GM10266 (cell line): ENCODE measurements around the gene ACOXL.

Source experiments
- DNase-seq: peaks from one replicate; pipeline ENCODE4 v3.0.0; 2012; ENCODE audit errors: extremely low spot score
- CTCF ChIP-seq: IDR thresholded peaks from 2 replicates; pipeline ENCODE4 v1.5.1; 2012; ENCODE audit warnings: mild to moderate bottlenecking, low read depth; ENCODE audit not compliant: control insufficient read depth, insufficient read depth; ENCODE audit errors: missing control alignments

The ACOXL gene

GRCh38 chr2:111116843-111117597 is 384.6 kb downstream of the ACOXL start:
- peak; percentile 79 for DNase-seq
- TF ChIP-seq CTCF = peak; percentile 77

GRCh38 chr2:111117598-111118480 is 385.5 kb downstream of the ACOXL start:
- TF ChIP-seq CTCF = no peak
- no peak for DNase-seq

GRCh38 chr2:111118481-111118980 is 386.2 kb downstream of the ACOXL start:
- no peak for DNase-seq
- TF ChIP-seq CTCF = no peak

GRCh38 chr2:111118981-111119821 is 386.8 kb downstream of the ACOXL start:
- no peak for TF ChIP-seq CTCF
- DNase-seq = no peak

GRCh38 chr2:111119822-111120252 is 387.5 kb downstream of the ACOXL start:
- TF ChIP-seq CTCF = no peak
- DNase-seq = no peak

- peak; percentile 95 for DNase-seq
- TF ChIP-seq CTCF = peak; percentile 44
Observed at GRCh38 chr2:111120253-111121027, 388.1 kb downstream of the ACOXL start, which contains the start of gene BCL2L11. Gene BCL2L11 (plus strand): TSS chr2:111120914. CDS start chr2:111123746, 2,832 bp downstream.
